Activated CD8-positive, alpha-beta memory T cell treated with anti-CD3 and anti-CD28 coated beads, Interleukin-2, amount 50 U/mL, for 1 hour (primary cell): Measurements from ENCODE around the gene FIG4.
"Not testable (repeated sequence)": the region's sequence is repeated elsewhere in the genome, so short reads cannot be mapped to it uniquely, and the experiment has no call there.

Experiments
- DNase-seq: peaks from one replicate; pipeline ENCODE4 v3.0.0-alpha.2; 2020; ENCODE audit errors: extremely low read depth

The FIG4 gene

DNA sequence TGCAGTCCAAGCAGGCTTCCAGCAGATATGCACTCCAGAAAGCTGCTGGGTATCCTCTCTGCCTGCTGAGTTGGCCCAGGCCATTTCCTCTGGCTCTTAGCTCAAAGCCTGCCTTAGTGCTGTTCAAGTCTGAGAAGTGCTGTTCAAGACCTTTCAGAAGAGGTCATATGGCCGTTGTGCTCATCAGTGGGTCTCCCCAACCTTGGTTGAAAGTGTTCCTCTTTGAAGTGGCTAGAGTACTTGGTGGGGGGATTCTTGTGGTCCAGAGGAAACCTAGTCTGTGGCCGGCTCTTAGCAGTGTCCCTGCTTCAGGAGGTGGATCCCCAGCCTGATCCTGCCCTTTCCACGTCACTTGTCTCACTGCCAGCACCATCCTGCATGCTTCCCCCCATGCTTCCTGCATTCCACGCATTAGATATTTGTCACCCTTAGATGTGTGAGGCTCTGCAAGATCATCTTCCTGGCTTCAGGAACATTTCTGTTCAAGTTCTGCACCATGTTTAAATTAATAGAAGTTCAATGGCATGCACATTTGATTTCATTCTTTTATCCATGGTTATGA is 105.0 kb downstream of the FIG4 start:
- no peak for DNase-seq

DNA sequence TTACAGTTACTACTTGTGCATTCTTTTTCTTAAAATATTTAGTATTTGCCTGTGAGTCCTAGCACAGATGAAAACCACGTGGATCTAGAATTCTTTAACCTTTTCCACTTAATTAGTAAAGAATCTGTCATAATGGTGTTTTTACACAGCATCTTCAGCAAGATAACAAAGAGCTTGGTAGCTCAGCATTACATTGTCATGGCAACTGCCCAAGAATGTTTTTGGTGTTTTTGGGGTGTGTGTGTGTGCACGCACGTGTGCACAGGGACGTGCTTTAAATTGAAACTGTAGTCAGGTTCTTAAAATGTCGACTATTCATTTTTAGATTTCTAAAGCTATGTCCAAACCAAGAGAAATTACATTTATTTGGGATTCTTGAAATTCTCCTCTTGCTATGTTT is 108.0 kb downstream of the FIG4 start:
- no peak for DNase-seq

DNA sequence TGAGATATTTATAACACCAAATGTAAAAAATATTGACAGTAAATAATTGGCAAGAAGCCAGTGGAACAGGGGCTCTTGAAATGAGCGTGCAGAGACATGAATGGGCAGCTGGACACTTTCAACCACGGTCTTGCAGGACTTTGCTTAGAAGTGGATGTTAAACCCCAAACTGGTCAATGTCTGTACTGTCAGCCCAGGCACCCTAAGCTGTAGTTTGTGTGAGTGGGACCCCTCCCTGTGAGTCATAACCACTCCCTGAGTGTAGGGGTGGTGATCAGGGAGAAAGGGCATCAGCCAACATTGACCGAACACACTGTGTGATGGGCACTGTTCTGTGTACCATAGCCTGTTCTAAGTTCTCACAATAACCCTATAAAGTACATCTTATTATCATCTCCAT is 108.6 kb downstream of the FIG4 start:
- no peak for DNase-seq

DNA sequence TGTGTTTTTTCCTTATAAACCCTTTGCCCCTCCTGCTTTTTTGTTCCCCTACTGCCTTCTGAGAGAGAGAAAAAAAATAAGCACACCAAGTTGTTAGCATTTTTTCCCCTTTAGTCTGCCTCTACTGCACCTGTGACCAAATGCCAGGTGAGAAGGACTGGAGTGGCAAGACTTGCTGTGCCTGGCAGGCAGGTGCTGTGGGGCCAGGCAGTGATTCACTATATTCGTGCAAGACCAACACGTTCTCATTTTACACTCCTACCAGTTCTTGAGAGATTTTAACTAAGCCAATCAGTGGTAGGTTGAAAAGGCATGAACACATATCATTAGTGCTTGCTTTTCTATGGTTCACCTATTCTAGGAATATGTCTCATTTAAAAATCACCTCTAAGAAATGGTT is 109.7 kb downstream of the FIG4 start:
- DNase-seq: no peak

DNA sequence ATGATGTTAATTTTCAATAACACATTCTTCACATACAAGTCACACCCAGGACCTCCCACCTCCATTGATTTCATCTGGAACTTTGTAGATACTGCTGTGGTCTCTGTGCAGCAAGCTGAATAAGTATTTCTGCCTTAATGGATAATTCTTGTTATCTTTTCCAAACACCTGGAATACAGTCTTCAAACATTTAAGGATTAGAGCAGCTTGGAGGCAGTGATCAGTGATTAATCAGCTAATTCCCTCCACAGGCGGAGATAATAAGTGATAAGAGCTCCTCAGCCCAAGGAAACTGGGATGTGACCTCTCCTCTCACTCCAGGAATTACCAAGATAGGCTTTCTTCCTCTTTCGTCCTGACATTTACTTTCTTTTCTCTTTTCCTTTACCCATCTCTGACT is 110.7 kb downstream of the FIG4 start:
- DNase-seq: no peak

DNA sequence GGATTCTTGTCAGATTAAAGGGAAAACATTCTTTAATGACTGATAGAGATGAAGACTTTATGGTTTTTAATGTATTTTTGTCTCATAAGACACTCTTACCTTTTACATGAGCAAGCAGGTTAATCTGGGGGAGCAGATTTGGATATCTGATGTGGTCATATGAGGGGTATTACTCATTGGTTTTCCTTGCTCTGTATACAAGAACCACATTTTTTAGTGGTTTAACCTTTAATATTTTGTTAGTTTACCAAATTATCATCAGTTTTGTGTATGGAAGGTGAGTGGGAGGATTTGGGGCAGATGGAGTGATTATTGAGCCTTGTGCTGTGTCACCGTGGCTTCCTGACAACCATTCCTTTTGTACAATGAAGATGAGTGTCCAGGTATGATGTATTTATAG is 112.9 kb downstream of the FIG4 start:
- no peak for DNase-seq

DNA sequence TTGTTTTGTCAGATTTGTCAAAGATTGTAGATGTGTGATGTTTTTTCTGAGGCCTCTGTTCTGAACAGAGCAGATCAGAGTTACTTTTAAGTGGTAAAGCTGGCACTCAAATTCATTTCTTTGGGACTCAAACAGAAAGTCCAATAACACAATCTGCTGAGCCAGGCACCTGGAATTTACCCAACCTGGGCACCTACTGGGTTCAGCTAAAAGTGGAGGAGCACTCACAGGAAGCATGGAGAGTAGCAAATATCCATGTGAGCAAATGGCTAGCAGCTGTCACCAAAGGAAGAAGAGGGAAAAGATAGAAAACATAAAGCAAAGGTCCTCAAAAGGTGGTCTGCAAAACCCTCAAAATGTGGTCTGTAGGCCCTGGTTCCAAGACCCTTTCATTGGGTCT is 116.8 kb downstream of the FIG4 start:
- DNase-seq: no peak

DNA sequence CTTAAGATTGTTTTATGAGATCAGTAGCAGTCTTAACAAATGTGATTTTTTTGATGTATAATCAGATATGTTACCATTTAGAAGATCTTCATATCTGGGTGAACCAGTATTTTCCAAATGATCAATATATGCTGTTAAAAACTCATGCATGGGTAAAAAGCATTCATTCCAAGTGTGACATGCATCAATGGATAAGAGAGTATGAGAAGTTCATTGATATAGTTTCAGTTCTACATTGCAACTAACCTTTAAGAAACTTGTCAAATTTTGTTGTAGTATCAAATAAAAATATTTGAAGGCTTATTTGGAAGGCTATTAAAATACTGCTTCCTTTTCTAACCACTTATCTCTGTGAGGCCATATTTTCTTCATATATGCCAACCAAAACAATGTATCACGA is 117.7 kb downstream of the FIG4 start:
- no peak for DNase-seq

DNA sequence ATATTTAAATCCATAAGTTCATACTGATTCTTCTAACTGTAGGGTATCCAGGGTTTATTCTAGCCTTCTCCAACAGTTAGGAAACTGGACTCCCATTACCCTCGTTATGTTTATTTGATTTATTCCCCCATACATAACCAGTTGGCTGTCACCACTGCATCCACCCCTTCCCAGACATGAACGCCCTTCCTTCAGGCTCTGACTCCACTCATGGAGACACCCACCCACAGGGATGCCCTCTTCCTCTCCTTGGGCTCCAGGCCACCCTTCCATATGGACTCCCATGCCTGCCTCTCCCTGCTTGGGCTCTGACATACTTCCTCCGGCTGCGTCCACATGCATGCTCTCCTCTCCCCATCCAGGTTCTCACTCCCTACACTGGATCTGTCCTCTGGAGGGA is 124.0 kb downstream of the FIG4 start:
- DNase-seq: no peak

DNA sequence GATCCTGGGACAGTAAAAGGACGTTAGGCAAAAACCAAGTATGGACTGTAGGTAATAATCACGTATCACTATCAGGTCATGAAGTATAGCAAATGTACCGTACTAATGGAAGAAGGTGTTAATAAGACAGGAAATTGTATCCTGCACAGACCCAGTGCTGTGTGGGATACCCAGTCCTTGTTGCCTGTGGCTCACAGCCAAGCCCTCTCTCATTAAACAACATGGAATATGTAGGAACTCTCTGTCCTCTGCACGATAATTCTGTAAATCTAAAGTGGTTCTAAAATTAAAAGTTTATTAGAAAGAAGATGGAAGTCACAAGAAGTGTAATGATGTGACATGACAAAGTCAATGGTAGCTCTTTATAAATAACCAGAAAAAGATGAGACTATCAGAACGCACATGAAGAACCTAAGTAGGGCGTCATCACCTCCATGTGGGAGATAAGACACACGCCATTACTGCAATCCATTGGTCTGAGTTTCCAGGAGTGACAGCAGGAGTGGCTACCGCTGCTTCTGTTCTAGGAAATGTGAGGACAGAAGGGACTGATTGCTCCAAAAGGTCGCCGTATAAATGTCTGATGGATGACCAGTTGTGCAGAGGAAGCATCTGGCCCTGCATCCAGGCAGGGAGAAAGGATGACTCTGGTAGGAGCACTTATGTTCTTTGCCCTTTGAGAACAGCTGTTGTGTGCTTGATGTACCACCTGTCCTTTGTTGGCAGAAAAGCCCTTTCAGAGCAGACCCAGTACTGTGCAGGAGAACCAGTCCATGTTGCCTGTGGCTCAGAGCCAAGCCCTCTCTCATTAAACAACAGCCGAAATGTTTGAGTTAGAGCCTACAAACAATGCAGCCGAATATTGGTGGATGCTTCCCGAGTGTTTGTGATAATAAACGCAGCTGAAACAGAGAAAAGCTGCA is 125.6 kb downstream of the FIG4 start:
- no peak for DNase-seq

DNA sequence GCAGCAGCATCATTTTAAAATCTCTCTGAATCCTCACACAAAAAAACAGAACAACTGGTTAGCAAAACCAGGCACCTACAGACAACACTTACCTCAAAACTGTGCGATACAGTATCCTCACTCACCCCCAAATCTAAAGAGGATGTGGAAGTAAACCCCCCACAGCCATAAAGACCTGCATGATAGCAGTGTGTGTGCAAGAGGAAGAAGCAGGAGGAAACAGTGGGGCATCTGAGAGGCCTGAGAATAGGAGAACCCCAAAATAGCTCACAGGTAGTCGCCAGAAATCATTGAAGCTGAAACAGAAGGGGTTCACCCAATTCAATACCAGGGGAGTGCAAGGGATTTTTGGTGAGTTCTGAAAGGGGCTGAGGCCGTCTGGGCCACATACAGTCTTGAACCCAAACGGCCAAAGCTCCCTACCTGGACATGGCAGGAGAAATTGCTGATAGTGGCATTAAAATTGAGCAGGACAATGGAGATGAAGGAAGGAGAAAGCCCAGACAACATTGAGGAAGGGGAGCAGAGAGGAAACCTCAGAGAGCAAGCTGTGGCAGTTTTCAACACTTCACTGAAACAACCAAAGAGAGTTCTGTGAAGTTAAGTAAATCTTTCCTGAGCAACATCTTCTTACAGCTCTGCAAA is 129.7 kb downstream of the FIG4 start:
- no peak for DNase-seq

DNA sequence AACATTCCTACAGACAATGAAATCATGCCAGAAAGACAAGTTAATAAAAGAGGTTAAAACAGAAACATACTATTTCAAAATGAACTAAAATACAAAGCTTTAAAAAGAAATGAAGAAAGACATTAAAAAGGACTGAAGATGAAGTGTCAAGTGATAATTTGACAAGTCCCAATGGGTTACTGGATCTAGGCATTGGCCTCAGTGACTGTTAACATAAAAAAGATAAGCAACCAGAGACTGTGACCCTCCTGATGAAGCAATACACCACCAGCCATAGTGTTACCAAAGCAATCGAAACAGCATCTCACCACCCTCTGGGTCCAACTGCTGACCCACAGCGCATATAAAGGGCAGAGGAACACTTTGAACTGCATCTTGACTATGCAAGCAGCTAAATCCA is 130.3 kb downstream of the FIG4 start:
- DNase-seq: no peak

DNA sequence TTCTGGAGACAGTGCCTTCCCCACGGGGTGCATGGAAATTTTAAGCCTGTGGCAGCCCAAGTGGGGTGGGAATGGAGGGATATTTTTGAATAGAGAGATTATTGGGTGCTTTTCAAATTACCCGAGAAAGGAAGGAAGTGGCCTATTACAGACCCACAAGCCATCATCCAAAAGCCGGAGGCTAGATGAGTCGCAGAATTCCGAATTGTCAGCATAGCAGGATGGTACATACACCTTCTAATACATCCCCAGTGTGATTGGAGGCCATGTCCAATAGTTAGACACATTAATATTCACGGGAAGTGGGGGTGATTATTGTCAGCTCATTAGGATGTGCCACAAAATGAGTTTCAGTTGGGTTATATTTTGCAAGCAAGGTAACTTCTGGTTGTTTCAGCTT is 133.0 kb downstream of the FIG4 start:
- DNase-seq: no peak

DNA sequence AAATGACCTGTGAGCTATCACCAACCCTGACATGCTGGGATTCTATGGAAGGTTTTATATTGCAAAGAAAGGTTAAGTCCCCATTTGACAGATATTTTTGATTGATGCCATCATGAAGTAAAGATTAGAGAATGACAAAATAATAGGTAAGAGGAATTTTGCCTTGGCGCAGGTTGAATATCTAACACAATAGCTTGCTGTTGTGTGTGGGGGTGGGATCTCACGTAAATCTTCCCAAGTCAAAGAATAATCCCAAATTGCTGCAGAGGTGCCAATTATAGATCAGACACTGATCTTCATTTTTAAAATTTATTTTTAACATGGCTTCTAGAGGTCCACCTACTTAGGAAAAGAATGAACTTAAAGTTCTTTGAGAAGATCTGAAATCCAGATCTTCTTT is 135.5 kb downstream of the FIG4 start:
- DNase-seq: no peak

DNA sequence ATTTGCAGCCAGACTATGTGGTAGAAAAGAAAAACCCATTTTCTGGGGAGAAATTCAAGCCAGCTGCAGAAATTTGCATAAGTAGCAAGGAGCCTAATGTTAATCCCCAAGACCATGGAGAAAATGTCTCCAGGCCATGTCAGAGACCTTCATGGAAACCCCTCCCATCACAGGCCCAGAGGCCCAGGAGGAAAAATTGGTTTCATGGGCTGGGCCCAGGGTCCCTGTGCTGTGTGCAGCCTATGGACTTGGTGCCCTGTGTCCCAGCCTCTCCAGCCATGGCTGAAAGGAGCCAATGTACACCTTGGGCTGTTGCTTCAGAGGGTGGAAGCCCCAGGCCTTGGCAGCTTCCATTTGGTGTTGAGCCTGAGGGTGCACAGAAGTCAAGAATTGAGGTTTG is 140.3 kb downstream of the FIG4 start:
- not testable (repeated sequence) for DNase-seq

DNA sequence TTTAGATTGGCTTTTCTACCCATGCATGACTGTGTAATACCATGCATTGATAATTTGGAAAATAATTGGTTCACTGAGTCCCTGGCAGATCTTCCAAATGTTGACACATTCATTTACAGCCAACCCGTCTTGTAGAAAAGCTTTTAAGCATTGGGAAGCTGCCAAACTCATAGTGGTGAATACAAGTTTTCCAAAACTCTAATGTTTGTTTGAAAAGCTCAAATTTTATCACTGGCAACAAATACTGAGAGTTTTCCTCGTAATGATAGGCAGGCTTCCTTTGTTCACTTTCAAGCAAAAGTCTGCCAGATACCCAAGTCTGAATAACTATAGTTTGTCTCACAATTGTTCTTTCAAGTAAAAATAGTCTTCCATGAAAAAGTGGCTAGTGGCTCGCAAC is 143.0 kb downstream of the FIG4 start:
- no peak for DNase-seq

DNA sequence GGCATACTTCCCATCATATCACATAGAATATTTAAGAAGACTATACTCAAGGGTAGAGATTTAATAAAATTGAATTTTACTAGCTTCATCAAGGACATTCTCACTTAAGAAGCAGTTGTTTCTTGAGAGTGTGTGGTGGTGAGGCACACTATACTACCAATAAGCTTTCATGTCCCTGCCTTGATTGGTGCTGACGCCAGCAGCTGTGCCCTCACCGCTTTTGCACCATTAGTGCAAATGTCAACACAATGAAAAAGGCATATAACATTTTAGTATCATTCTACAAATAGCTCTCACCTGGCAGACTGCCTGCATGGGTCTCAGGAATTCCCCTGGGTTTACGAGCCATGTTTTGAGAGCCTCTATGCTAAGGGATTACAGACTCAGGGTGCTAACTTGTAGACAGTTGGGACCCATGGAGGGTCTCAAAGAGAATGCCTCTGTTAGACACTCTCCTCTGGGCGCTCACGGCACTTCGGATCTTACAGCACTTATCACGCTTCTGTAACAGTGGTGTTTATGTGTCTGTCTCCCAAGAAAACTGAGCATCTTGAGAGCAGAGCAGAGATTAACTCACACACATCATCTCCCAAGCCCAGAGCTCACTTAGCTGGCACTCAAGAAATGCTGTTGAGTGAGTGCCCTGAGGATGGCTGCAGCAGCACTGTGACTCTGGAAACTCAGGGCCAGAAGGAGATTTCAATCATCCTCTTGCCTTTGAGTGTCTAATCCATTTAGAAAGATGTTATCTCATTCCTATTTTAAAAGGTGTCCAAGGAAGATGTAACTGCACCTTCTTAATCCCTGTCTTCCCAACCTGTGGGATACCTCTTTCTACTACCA is 143.7 kb downstream of the FIG4 start:
- DNase-seq: no peak

DNA sequence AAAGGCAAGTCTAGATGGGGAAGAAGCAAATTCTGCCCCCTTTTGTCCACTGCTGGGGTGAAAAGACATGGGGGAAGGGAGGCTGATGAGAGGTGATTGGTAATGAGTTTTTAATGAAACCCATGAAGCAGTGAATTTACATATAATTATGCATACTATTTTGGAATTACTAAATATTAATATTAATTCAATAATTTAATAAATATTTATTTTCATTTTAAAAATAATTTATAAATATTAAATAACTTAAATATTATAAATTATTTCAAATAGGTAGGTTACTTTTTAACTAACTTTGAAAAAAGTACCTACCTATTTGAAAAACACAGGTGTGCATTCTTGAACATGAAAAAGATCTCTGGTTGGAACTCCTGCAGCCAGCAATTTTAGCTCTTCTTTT is 148.9 kb downstream of the FIG4 start:
- no peak for DNase-seq

DNA sequence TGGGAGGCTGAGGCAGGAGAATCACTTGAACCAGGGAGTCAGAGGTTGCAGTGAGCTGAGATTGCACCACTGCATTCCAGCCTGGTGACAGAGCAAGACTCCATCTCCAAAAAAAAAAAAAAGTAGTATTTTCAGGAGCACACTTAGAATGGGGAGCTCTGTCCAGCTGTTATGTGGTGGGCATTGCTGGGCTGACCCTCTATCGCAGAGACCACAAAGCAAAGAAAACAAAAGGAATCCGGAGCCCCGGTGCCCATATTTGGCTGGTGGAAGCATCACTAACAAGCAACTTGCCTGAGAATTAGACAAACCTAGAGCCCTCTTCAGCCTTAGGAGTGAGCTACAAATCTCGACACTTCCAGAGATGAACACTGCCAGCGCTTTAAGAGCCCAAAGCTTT is 149.7 kb downstream of the FIG4 start:
- DNase-seq: no peak

DNA sequence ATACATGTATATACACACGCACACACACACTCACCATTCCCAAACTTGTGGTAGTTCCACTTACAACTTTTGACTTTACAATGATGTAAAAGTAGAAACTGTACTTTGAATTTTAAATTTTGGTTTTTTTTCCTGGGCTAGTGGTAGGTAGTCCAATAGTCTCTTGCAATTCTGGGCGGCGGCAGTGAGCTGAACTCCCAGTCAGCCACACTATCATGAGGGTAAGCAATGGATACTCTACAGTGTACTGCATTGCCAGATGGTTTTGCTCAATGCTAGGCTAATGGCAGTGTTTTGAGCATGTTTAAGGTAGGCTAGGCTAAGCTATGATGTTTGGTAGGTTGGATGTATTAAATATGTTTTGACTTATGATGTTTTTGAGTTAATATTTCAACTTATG is 150.8 kb downstream of the FIG4 start:
- DNase-seq: no peak

DNA sequence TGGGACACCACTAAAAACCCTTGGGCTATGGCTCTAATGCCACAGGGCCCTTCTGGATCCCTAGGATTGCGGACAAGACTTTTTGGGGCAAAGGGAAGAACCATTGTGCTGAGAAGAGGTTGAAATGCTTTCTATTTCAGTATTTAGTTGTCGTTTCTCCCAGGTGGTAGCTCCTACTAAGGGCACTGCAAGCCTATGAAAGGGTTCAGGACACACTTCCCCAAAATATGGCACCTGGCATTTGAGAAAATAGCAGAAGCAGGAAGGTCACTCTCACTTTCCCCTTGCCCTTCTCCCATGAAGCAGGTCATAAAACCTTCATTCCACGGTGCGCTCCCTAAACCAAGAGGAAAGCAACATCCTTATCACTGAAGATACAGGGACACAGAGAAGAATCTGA is 161.6 kb downstream of the FIG4 start:
- no peak for DNase-seq

DNA sequence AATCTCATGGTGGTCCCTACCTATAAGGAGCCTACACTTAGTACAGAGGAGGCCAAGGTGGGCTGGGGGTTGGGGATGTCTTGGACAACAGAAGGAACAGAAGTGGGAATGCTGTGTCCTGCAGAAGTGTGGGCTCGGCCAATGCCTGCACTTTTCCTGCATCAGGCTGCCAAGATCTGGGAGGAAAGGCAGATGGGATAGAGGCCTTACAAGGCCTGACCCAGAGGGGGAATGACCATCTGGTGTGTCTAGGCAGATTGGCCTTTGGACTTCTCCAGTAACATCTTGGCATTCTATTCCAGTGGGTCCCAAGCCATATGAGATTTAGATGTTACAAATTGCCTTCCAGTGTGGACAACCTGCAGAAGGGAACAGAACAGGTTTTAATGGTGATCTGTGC is 162.3 kb downstream of the FIG4 start:
- no peak for DNase-seq
